Measurements from ENCODE around the gene RSU1. TPM values are rescaled to one million over a fixed set of nuclear protein-coding genes. Genes with fewer than 3 reads are reported as not detected.

The RSU1 gene
- total RNA-seq, 4 donors from 2014 or later: 28.7 to 50.9 (median 43.0) TPM

DNA sequence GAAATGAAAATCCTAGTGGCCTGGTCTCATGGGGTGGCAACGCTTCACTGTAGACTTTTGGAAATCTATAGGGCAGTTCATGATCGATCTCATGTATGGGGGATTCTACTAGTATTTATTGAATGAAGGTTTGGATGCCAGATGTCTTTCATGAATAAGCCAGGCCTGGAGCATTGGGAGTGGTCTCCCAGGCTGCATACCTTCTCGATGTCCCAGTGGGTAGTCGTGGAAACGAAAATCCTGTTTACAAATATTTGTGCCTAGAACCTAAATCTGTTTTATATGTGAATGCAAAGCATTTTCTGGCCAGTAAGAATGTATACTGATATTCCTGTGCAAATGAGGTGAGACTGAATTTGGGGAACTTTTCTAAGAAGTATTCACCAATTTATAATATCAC is 190.5 kb downstream of the RSU1 start:
- no peak overlapping the region for H3K4me3 ChIP-seq (ENCODE audit: low read depth, poor library complexity, severe bottlenecking)
- WGBS, 2 donors: 50 to 67% methylated on average over 5 of the region's 5 CpGs
- intact Hi-C loops (cut with DNase I; ENCODE audit: low total_unique reads): no loop called here
- TF ChIP-seq POLR2A (IDR thresholded peaks at IDR 0.05): no peak
- TF ChIP-seq, protein P1, sequence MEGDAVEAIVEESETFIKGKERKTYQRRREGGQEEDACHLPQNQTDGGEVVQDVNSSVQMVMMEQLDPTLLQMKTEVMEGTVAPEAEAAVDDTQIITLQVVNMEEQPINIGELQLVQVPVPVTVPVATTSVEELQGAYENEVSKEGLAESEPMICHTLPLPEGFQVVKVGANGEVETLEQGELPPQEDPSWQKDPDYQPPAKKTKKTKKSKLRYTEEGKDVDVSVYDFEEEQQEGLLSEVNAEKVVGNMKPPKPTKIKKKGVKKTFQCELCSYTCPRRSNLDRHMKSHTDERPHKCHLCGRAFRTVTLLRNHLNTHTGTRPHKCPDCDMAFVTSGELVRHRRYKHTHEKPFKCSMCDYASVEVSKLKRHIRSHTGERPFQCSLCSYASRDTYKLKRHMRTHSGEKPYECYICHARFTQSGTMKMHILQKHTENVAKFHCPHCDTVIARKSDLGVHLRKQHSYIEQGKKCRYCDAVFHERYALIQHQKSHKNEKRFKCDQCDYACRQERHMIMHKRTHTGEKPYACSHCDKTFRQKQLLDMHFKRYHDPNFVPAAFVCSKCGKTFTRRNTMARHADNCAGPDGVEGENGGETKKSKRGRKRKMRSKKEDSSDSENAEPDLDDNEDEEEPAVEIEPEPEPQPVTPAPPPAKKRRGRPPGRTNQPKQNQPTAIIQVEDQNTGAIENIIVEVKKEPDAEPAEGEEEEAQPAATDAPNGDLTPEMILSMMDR (IDR thresholded peaks at IDR 0.05): no peak
- DNase-seq (ENCODE audit: low spot score in 2 of 2): no peak

DNA sequence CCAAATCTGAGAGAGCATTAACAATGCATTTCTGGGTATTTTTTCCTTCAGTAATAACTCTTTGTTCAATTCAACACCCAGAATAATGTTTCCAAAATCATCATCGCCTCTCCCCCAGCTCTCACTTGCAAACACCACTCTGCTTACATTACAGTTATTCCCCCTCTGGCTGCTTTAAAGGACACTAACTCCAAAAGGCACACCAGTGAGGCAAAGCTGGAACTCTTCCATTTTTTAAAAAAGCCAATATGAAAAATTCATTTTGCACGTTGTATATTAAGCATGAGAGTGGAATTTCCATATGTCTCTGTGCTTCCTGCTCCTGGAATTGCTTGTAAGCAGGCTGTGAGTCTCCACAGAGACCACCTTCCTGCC is 204.3 kb downstream of the RSU1 start:
- no peak for DNase-seq (ENCODE audit: low spot score in 2 of 2)
- intact Hi-C loops (cut with DNase I; ENCODE audit: low total_unique reads): no loop called here
- H3K4me3 ChIP-seq (ENCODE audit: low read depth, poor library complexity, severe bottlenecking): no peak overlapping the region
- 72 to 73% methylated on average over 2 of the region's 2 CpGs for WGBS, 2 donors
- TF ChIP-seq, protein P1 (IDR thresholded peaks at IDR 0.05): no peak
- no peak for TF ChIP-seq POLR2A (IDR thresholded peaks at IDR 0.05)

DNA sequence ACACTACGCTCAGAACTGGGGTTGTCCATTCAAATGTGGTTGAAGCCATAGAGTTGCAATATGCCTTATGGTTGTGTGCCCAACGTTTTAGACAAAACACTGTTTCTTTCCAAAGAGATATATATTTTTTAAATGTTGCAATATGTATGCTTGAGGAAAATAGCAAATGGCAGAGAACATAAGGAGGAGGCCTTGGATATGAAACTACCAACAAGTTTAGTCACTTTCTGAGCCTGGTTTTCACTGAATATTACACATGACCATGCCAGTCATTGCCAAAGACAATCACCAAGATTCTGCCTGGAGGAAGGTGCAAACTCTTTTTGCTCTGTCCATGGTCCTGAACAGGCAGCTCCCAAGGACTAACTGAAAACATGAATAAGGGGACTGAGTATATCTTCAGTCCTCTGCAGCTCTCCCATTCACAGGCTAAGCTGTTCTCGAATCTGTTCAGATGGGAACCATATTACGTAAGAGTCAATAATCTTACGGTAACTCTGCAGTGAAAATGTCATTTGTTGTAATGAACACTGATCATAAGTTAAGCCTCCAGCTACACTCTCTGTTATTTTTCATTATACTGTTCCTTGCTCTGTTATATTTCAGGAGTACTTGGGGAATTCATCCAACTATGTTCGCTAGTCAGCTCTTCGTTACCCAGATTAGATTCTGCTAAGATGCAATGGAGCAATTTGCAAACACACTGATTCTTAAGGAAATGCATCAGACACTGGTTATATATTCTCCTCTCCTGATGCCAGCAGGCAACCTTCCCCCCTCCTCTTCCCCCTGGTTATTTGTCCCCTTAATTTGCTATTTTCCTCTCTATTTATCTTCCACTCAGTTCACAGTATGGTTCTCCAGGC is 204.9 kb downstream of the RSU1 start:
- TF ChIP-seq, protein P1 (IDR thresholded peaks at IDR 0.05): no peak
- no peak for TF ChIP-seq POLR2A (IDR thresholded peaks at IDR 0.05)
- intact Hi-C loops (cut with DNase I; ENCODE audit: low total_unique reads): no loop called here
- no peak overlapping the region for H3K4me3 ChIP-seq (ENCODE audit: low read depth, poor library complexity, severe bottlenecking)
- DNase-seq (ENCODE audit: low spot score in 2 of 2): no peak
- WGBS, 2 donors: 68 to 79% methylated on average over 7 of the region's 7 CpGs

DNA sequence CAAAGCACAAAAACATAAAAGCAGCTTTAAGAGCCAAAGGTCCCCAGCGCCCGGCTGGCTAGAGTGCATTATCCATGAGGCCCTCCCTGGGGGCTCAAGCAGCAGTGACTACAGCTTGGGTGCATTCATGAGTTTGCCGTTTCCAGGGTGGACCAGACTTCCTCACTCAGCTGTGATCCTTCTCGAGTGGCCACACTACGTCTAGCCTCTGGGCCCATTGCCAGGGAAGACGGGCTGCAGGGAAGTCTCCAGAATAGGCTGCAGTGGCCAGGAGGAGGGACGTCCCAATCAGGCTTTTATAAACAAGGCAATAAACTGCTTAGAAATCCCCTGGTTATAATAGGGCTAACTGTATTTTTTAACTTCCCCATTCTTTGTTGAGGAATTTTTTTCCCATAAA is 206.2 kb downstream of the RSU1 start:
- peak in 1 of 2 donors; percentile 67 for DNase-seq (ENCODE audit: low spot score in 2 of 2)
- intact Hi-C loops (cut with DNase I; ENCODE audit: low total_unique reads): no loop called here
- no peak overlapping the region for H3K4me3 ChIP-seq (ENCODE audit: low read depth, poor library complexity, severe bottlenecking)
- TF ChIP-seq POLR2A (IDR thresholded peaks at IDR 0.05): no peak
- TF ChIP-seq, protein P1 (IDR thresholded peaks at IDR 0.05): no peak
- 53 to 57% methylated on average over 7 of the region's 7 CpGs for WGBS, 2 donors

DNA sequence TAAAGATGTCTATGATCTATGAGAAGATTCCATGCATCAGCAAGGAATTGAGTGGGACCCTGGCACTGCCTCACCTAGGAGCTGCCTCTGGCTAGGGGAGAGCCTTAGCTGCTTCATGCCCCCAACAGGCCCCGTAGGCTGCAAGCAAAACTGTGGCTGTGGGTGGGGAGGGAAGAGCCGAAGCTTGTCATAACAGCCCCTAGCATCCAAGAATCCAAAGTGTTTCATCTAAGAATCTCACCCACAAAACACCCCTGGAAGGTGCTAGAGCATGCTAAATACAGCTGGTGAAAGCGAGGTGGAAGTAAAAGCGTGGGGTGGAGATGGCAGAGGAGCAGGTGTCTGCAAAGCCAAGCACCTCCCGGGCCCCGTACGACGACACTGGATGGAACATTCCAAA is 208.0 kb downstream of the RSU1 start:
- TF ChIP-seq, protein P1 (IDR thresholded peaks at IDR 0.05): no peak
- no peak for TF ChIP-seq POLR2A (IDR thresholded peaks at IDR 0.05)
- WGBS, 2 donors: 82 to 83% methylated on average over 8 of the region's 8 CpGs
- H3K4me3 ChIP-seq (ENCODE audit: low read depth, poor library complexity, severe bottlenecking): no peak overlapping the region
- peak in 1 of 2 donors; percentile 36 for DNase-seq (ENCODE audit: low spot score in 2 of 2)
- intact Hi-C loops (cut with DNase I; ENCODE audit: low total_unique reads): no loop called here
